ENCODE data around the gene RIOX2. TPM values are rescaled to one million over a fixed set of nuclear protein-coding genes. Genes with fewer than 3 reads are reported as not detected.

The RIOX2 gene
- polyA plus RNA-seq, 1 donor (not counting 4 experiments of a cell fraction or from before 2014, with no cell fraction given): 45.2 TPM

- H3K9me1 ChIP-seq (ENCODE audit: control insufficient read depth, extremely low read depth, insufficient read depth, low read length): no peaks in the 10 kb centered on the region
- no peak overlapping the region for H3K4me2 ChIP-seq (ENCODE audit: control insufficient read depth, extremely low read depth, insufficient read depth, low read depth, low read length)
- no peak for FAIRE-seq
Observed at GRCh38 chr3:97993526-97993925, 21.3 kb upstream of the RIOX2 start.

DNA sequence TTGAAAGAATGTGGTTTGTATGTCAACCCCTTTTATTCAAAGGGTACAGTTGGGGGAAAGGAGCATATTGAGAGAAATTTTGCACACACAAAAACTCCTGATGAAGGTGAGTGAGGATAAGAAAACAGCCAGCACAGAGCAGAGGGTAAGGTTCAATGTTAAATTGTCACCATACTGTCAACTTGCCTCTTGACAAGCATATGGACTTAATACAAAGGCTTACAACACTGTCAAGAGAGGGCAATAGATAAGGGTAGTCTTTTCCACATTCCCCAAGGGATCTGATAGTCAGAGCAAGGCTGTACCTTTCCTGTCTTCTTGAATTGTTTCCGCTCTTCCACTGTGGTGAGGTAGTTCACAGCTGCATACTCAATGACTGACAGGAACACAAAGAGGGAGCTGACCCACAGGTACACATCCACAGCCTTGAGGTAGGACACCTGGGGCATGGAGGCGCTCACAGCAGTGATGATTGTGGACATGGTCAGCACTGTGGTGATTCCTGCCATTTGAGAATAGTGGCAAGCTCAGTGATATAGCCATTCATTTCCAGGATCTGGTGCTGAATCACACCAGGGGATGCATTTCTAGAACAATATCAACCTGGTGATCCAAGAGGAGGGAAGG is 20.4 kb upstream of the RIOX2 start:
- Histone ChIP-seq H2AFZ (ENCODE audit: control insufficient read depth, low read length) (no peak overlapping the region), H3K4me3 (ENCODE audit: control insufficient read depth in 2 of 3, extremely low read depth in 1 of 3, insufficient read depth in 2 of 3, low read depth in 1 of 3, low read length in 3 of 3) (no peak overlapping the region), H4K20me1 (ENCODE audit: control insufficient read depth, extremely low read depth, insufficient read depth, low read length) (no peaks in the 10 kb centered on the region), H3K9me3 (ENCODE audit: control insufficient read depth, low read depth, low read length) (no peaks in the 10 kb centered on the region), H3K9ac (ENCODE audit: control insufficient read depth, extremely low read depth, insufficient read depth, low read length) (no peak overlapping the region), H3K27me3 (ENCODE audit: control insufficient read depth, extremely low read depth, insufficient read depth, low read length) (no peaks in the 10 kb centered on the region), H3K4me1 (ENCODE audit: control insufficient read depth, extremely low read depth, insufficient read depth, low read length) (no peaks in the 10 kb centered on the region), H3K79me2 (ENCODE audit: control insufficient read depth, insufficient read depth, low read length) (no peaks in the 10 kb centered on the region), H3K4me2 (ENCODE audit: control insufficient read depth, extremely low read depth, insufficient read depth, low read depth, low read length) (no peak overlapping the region), H3K27ac (ENCODE audit: control insufficient read depth, insufficient read depth, low read length) (no peak overlapping the region), H3K36me3 (ENCODE audit: control insufficient read depth in 2 of 2, extremely low read depth in 1 of 2, insufficient read depth in 2 of 2, low read length in 2 of 2) (no peaks in the 10 kb centered on the region), H3K9me1 (ENCODE audit: control insufficient read depth, extremely low read depth, insufficient read depth, low read length) (no peaks in the 10 kb centered on the region)
- no peak for TF ChIP-seq EZH2 (IDR thresholded peaks at IDR 0.05; ENCODE audit: low read length)
- TF ChIP-seq, protein P1, sequence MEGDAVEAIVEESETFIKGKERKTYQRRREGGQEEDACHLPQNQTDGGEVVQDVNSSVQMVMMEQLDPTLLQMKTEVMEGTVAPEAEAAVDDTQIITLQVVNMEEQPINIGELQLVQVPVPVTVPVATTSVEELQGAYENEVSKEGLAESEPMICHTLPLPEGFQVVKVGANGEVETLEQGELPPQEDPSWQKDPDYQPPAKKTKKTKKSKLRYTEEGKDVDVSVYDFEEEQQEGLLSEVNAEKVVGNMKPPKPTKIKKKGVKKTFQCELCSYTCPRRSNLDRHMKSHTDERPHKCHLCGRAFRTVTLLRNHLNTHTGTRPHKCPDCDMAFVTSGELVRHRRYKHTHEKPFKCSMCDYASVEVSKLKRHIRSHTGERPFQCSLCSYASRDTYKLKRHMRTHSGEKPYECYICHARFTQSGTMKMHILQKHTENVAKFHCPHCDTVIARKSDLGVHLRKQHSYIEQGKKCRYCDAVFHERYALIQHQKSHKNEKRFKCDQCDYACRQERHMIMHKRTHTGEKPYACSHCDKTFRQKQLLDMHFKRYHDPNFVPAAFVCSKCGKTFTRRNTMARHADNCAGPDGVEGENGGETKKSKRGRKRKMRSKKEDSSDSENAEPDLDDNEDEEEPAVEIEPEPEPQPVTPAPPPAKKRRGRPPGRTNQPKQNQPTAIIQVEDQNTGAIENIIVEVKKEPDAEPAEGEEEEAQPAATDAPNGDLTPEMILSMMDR (optimal IDR thresholded peaks at IDR 0.05 in 1 of 3, IDR thresholded peaks at IDR 0.05 in 1 of 3, conservative IDR thresholded peaks at IDR 0.05 in 1 of 3; ENCODE audit: extremely low read depth in 1 of 3, insufficient read depth in 2 of 3, low read length in 3 of 3): no peak
- FAIRE-seq (no peak), DNase-seq (ENCODE audit: low read depth, low spot score) (no peak)
- dilution Hi-C loops (cut with MboI; ENCODE audit: extremely low pct_ligation_motif_present, low sequenced_read_pairs): no loop called here

More at GRCh38 chr3:97993526-97993925, 21.3 kb upstream of the RIOX2 start:
- H3K79me2 ChIP-seq (ENCODE audit: control insufficient read depth, insufficient read depth, low read length): no peaks in the 10 kb centered on the region
- H3K9ac ChIP-seq (ENCODE audit: control insufficient read depth, extremely low read depth, insufficient read depth, low read length): no peak overlapping the region
- H4K20me1 ChIP-seq (ENCODE audit: control insufficient read depth, extremely low read depth, insufficient read depth, low read length): no peaks in the 10 kb centered on the region
- DNase-seq (ENCODE audit: low read depth, low spot score): no peak
- H3K4me1 ChIP-seq (ENCODE audit: control insufficient read depth, extremely low read depth, insufficient read depth, low read length): no peaks in the 10 kb centered on the region
- H3K27ac ChIP-seq (ENCODE audit: control insufficient read depth, insufficient read depth, low read length): no peak overlapping the region
- TF ChIP-seq, protein P1 (optimal IDR thresholded peaks at IDR 0.05 in 1 of 3, IDR thresholded peaks at IDR 0.05 in 1 of 3, conservative IDR thresholded peaks at IDR 0.05 in 1 of 3; ENCODE audit: extremely low read depth in 1 of 3, insufficient read depth in 2 of 3, low read length in 3 of 3): no peak
- no peak for TF ChIP-seq EZH2 (IDR thresholded peaks at IDR 0.05; ENCODE audit: low read length)
- no peaks in the 10 kb centered on the region for H3K9me3 ChIP-seq (ENCODE audit: control insufficient read depth, low read depth, low read length)
- no peaks in the 10 kb centered on the region for H3K27me3 ChIP-seq (ENCODE audit: control insufficient read depth, extremely low read depth, insufficient read depth, low read length)
- H2AFZ ChIP-seq (ENCODE audit: control insufficient read depth, low read length): no peak overlapping the region
- no peaks in the 10 kb centered on the region for H3K36me3 ChIP-seq (ENCODE audit: control insufficient read depth in 2 of 2, extremely low read depth in 1 of 2, insufficient read depth in 2 of 2, low read length in 2 of 2)
- no peak overlapping the region for H3K4me3 ChIP-seq (ENCODE audit: control insufficient read depth in 2 of 3, extremely low read depth in 1 of 3, insufficient read depth in 2 of 3, low read depth in 1 of 3, low read length in 3 of 3)
- dilution Hi-C loops (cut with MboI; ENCODE audit: extremely low pct_ligation_motif_present, low sequenced_read_pairs): no loop called here
